ENCODE measurements around the gene STARD4. TPM values are rescaled to one million over a fixed set of nuclear protein-coding genes. Genes with fewer than 3 reads are reported as not detected.

STARD4 gene
- total RNA-seq, 2 experiments from 2014 or later, result 54.2 to 55.3 TPM

DNA sequence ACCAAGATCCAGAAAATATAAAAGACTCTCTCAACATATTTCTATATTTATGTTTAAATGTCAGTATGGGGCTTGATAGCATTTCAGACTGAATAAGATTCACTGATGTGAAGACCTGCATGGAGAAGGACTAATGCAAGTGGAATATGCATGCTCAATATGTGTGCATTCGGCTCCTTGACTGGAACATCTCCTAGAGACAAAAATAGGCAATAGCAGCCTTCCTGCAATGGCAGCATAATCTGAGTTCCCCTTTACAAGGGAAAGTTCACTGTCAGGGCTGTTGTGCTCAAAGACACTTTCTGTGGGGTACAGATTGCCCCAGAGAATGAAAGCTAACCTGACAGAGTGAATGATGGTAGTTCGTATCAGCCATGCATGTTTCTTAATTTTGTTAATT is 42.4 kb downstream of the STARD4 start:
- ChIA-PET POLR2A (no interaction called here), CTCF (interaction anchor here (0.7 to 1.6 kb wide), 2 partner anchors 8 to 1518 kb away, joined by 3 to 4 read pairs; no protein-coding TSS in a partner anchor)
- Mint-ChIP-seq H3K9me3 (ENCODE audit: low read depth) (peaks cover 7% of the 10 kb centered on the region), H3K4me3 (no peak overlapping the region), H3K27me3 (no peaks in the 10 kb centered on the region), H3K4me1 (peaks cover 4% of the 10 kb centered on the region), H3K36me3 (ENCODE audit: low read depth) (peaks cover 21% of the 10 kb centered on the region), H3K27ac (no peak overlapping the region)
- intact Hi-C loops (cut with DNase I, micrococcal nuclease), result no loop called here
- DNase-seq, result no peak
- no peak for ATAC-seq

- ATAC-seq (no peak), DNase-seq (no peak)
- H3K36me3 Mint-ChIP-seq (ENCODE audit: low read depth), result peaks cover 24% of the 10 kb centered on the region
- peaks cover 7% of the 10 kb centered on the region for H3K9me3 Mint-ChIP-seq (ENCODE audit: low read depth)
- H3K27me3 Mint-ChIP-seq, result no peaks in the 10 kb centered on the region
- H3K27ac Mint-ChIP-seq, result no peak overlapping the region
- peaks cover 4% of the 10 kb centered on the region for H3K4me1 Mint-ChIP-seq
- CTCF ChIA-PET, result interaction anchor here (0.7 to 1.6 kb wide), 2 partner anchors 9 to 1517 kb away, joined by 3 to 4 read pairs; no protein-coding TSS in a partner anchor
- intact Hi-C loops (cut with DNase I, micrococcal nuclease), result no loop called here
- no peak overlapping the region for H3K4me3 Mint-ChIP-seq
- POLR2A ChIA-PET, result no interaction called here
These were observed 42.9 kb downstream of the STARD4 start for GRCh38 chr5:111469293-111469896.

DNA sequence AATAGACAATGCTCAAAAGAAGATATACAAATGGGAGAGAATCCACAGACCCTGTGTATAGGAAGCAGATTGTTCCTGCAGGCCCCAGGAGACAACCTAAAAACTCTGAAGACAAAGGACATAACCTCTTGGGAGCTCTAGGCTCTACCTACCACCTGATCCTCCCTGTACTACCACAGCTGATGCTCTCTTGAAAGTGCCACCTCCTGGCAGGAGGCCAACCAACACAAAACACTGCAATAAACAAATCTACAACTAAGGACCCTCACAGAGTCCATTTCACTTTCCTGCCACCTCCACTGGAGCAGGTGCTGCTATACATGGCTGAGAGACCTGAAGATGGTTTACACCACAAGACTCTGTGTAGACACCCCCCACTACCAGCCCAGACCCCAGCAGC is 49.0 kb downstream of the STARD4 start:
- intact Hi-C loops (cut with DNase I, micrococcal nuclease), result no loop called here
- Mint-ChIP-seq H3K36me3 (ENCODE audit: low read depth) (peaks cover 38% of the 10 kb centered on the region), H3K27ac (no peak overlapping the region), H3K27me3 (no peaks in the 10 kb centered on the region), H3K4me3 (no peak overlapping the region), H3K9me3 (ENCODE audit: low read depth) (peaks cover 2% of the 10 kb centered on the region), H3K4me1 (peaks cover 10% of the 10 kb centered on the region)
- ATAC-seq (no peak), DNase-seq (no peak)
- ChIA-PET POLR2A (interaction anchor here (0.7 kb wide), 1 partner anchor 48 kb away, joined by 6 read pairs; no protein-coding TSS in a partner anchor), CTCF (no interaction called here)

- ATAC-seq, result no peak
- no peaks in the 10 kb centered on the region for H3K27me3 Mint-ChIP-seq
These were observed 50.4 kb downstream of the STARD4 start for GRCh38 chr5:111461934-111462333.

GRCh38 chr5:111461255-111461671 is 51.1 kb downstream of the STARD4 start:
- intact Hi-C loops (cut with DNase I, micrococcal nuclease), result no loop called here
- peaks cover 10% of the 10 kb centered on the region for H3K4me1 Mint-ChIP-seq
- peaks cover 35% of the 10 kb centered on the region for H3K36me3 Mint-ChIP-seq (ENCODE audit: low read depth)
- ChIA-PET POLR2A (no interaction called here), CTCF (interaction anchor here (0.6 to 1.1 kb wide), 2 partner anchors 182 to 210 kb away, joined by 3 to 4 read pairs; no protein-coding TSS in a partner anchor)
- ATAC-seq, result peak; percentile 36
- H3K27me3 Mint-ChIP-seq, result no peaks in the 10 kb centered on the region
- H3K4me3 Mint-ChIP-seq, result no peak overlapping the region
- H3K9me3 Mint-ChIP-seq (ENCODE audit: low read depth), result peaks cover 2% of the 10 kb centered on the region
- no peak for DNase-seq
- H3K27ac Mint-ChIP-seq, result no peak overlapping the region

More at GRCh38 chr5:111461934-111462333, 50.4 kb downstream of the STARD4 start:
- peaks cover 2% of the 10 kb centered on the region for H3K9me3 Mint-ChIP-seq (ENCODE audit: low read depth)
- peaks cover 35% of the 10 kb centered on the region for H3K36me3 Mint-ChIP-seq (ENCODE audit: low read depth)
- peak overlapping the region; percentile 56 for H3K27ac Mint-ChIP-seq
- CTCF ChIA-PET, result interaction anchor here (0.6 to 1.1 kb wide), 4 partner anchors 14 to 318 kb away, joined by 3 read pairs; no protein-coding TSS in a partner anchor
- intact Hi-C loops (cut with DNase I, micrococcal nuclease), result no loop called here
- H3K4me1 Mint-ChIP-seq, result peaks cover 10% of the 10 kb centered on the region
- DNase-seq, result no peak
- H3K4me3 Mint-ChIP-seq, result no peak overlapping the region
- POLR2A ChIA-PET, result no interaction called here

DNA sequence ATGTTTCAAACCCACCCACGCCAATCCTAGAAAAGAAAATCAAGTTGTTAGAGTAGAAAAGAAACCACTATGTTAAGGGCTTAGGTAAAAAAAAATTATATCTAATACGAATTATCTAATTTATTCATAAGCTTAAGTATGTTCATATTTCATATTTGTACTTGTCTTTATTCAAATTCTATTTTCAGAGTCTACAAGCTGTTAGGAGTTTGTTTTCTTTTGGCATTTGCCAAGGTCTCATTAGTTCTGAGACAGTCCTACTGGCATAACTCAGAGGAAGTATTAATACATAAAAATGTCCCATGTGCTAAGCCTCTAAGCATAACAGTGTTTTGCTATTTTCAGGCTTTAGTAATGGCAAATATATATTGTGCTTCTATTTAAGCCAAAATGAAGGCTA is 57.6 kb downstream of the STARD4 start:
- H3K4me3 Mint-ChIP-seq, result no peak overlapping the region
- no peaks in the 10 kb centered on the region for H3K4me1 Mint-ChIP-seq
- H3K36me3 Mint-ChIP-seq (ENCODE audit: low read depth), result peaks cover 19% of the 10 kb centered on the region
- DNase-seq (no peak), ATAC-seq (no peak)
- H3K27ac Mint-ChIP-seq, result no peak overlapping the region
- ChIA-PET POLR2A (no interaction called here), CTCF (interaction anchor here (0.9 kb wide), 1 partner anchor 295 kb away, joined by 3 read pairs; no protein-coding TSS in a partner anchor)
- no peaks in the 10 kb centered on the region for H3K27me3 Mint-ChIP-seq
- no peaks in the 10 kb centered on the region for H3K9me3 Mint-ChIP-seq (ENCODE audit: low read depth)
- intact Hi-C loops (cut with DNase I, micrococcal nuclease), result no loop called here

- Mint-ChIP-seq H3K27ac (no peak overlapping the region), H3K9me3 (ENCODE audit: low read depth) (no peaks in the 10 kb centered on the region), H3K27me3 (no peaks in the 10 kb centered on the region), H3K4me1 (no peaks in the 10 kb centered on the region), H3K36me3 (ENCODE audit: low read depth) (peaks cover 23% of the 10 kb centered on the region), H3K4me3 (no peak overlapping the region)
- ATAC-seq (no peak), DNase-seq (no peak)
- intact Hi-C loops (cut with DNase I, micrococcal nuclease), result no loop called here
- CTCF ChIA-PET, result interaction anchor here (0.9 kb wide), 1 partner anchor 295 kb away, joined by 3 read pairs; no protein-coding TSS in a partner anchor
- POLR2A ChIA-PET, result no interaction called here
These were observed 58.1 kb downstream of the STARD4 start for GRCh38 chr5:111454198-111454622.

DNA sequence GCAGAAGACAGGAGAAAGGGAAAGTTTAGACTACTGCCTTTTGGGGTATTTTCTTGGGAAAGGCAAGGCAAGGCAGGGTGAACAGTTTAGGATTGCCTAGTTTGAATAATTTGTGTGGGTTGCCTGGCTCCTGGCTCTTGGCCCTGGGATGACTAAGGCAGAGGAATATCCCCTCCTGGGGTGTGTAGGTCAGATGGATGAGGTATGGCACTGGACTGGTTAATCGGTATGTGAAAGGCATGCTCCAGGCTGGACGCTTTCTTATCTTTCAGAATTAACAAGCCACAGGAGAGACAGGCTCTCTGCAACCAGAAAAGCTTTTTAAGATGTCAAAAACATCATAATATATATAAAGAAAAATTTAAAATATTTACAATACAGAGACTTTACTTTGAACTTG is 58.6 kb downstream of the STARD4 start:
- no peak for DNase-seq
- Mint-ChIP-seq H3K27ac (peak overlapping the region; percentile 13), H3K4me3 (no peak overlapping the region), H3K27me3 (no peaks in the 10 kb centered on the region), H3K9me3 (ENCODE audit: low read depth) (no peaks in the 10 kb centered on the region), H3K4me1 (no peaks in the 10 kb centered on the region), H3K36me3 (ENCODE audit: low read depth) (peaks cover 23% of the 10 kb centered on the region)
- intact Hi-C loops (cut with DNase I, micrococcal nuclease), result no loop called here
- ChIA-PET POLR2A (no interaction called here), CTCF (no interaction called here)
- no peak for ATAC-seq

- Mint-ChIP-seq H3K27me3 (no peaks in the 10 kb centered on the region), H3K9me3 (ENCODE audit: low read depth) (no peaks in the 10 kb centered on the region), H3K4me3 (no peak overlapping the region), H3K36me3 (ENCODE audit: low read depth) (peaks cover 21% of the 10 kb centered on the region), H3K4me1 (no peaks in the 10 kb centered on the region), H3K27ac (peak overlapping the region; percentile 13)
- ChIA-PET POLR2A (no interaction called here), CTCF (interaction anchor here (1.4 kb wide), 1 partner anchor 329 kb away, joined by 5 read pairs; no protein-coding TSS in a partner anchor)
- intact Hi-C loops (cut with DNase I, micrococcal nuclease), result no loop called here
- ATAC-seq, result no peak
- no peak for DNase-seq
These were observed 59.0 kb downstream of the STARD4 start for GRCh38 chr5:111453295-111453694.

- POLR2A ChIA-PET, result no interaction called here
- intact Hi-C loops (cut with DNase I, micrococcal nuclease), result no loop called here
- Mint-ChIP-seq H3K27me3 (no peaks in the 10 kb centered on the region), H3K27ac (no peak overlapping the region), H3K36me3 (ENCODE audit: low read depth) (peaks cover 40% of the 10 kb centered on the region), H3K9me3 (ENCODE audit: low read depth) (no peaks in the 10 kb centered on the region), H3K4me3 (no peak overlapping the region), H3K4me1 (peaks cover 22% of the 10 kb centered on the region)
- DNase-seq, result no peak
- CTCF ChIA-PET, result interaction anchor here (1.2 to 1.6 kb wide), 3 partner anchors 14 to 268 kb away, joined by 3 read pairs; no protein-coding TSS in a partner anchor
- no peak for ATAC-seq
These were observed 64.5 kb downstream of the STARD4 start for GRCh38 chr5:111447822-111448221.

- Mint-ChIP-seq H3K27ac (no peak overlapping the region), H3K4me3 (no peak overlapping the region), H3K9me3 (ENCODE audit: low read depth) (no peaks in the 10 kb centered on the region), H3K4me1 (peaks cover 22% of the 10 kb centered on the region), H3K36me3 (ENCODE audit: low read depth) (peaks cover 38% of the 10 kb centered on the region), H3K27me3 (no peaks in the 10 kb centered on the region)
- ChIA-PET POLR2A (no interaction called here), CTCF (interaction anchor here (1.4 to 1.6 kb wide), 2 partner anchors 15 to 267 kb away, joined by 3 read pairs; no protein-coding TSS in a partner anchor)
- DNase-seq (no peak), ATAC-seq (no peak)
- intact Hi-C loops (cut with DNase I, micrococcal nuclease), result no loop called here
These were observed 65.2 kb downstream of the STARD4 start for GRCh38 chr5:111447099-111447498.
